SH-SY5Y (cell line): ENCODE results near the gene RAMAC.

Experiments used
- GATA2 ChIP-seq: IDR thresholded peaks from 2 replicates; pipeline ENCODE4 v1.6.1; 2011; ENCODE audit warnings: mild to moderate bottlenecking, low read depth, low read length
- GATA3 ChIP-seq: IDR thresholded peaks from 2 replicates; pipeline ENCODE4 v1.6.1; 2011; ENCODE audit warnings: low read depth, mild to moderate bottlenecking, low read length, moderate library complexity

GRCh38 chr15:82950295-82950694 is 35.7 kb upstream of the RAMAC start:
- no peak for TF ChIP-seq GATA3
- no peak for TF ChIP-seq GATA2
